Calu3 (cell line): ENCODE data around the gene DENND5A. TPM values are rescaled to one million over a fixed set of nuclear protein-coding genes. Genes with fewer than 3 reads are reported as not detected.

Experiments used
- BruUV-seq: library from RNA; stranded (reverse); fragments of 400-500 nt; replicated peaks from 2 replicates; lab custom pipeline; 2021; lab: Mats Ljungman, UMichigan
- CTCF ChIA-PET: fragments of 300-600 bp; sonication (Branson Sonifier 250); formaldehyde crosslinking; loops from one replicate; lab custom pipeline; 2022; ENCODE audit warnings: antibody characterized with exemption; lab: Charles Lee
- DNase-seq: peaks from one replicate; pipeline ENCODE4 v3.0.0; 2022
- H3K27ac Mint-ChIP-seq: one replicate; pipeline ENCODE4 v1.8.0; 2022; ENCODE audit warnings: mixed read lengths; ENCODE audit not compliant: unreplicated experiment
- H3K27me3 Mint-ChIP-seq: one replicate; pipeline ENCODE4 v1.8.0; 2022; ENCODE audit warnings: mixed read lengths; ENCODE audit not compliant: unreplicated experiment
- H3K36me3 Mint-ChIP-seq: one replicate; pipeline ENCODE4 v1.8.0; 2022; ENCODE audit warnings: mild to moderate bottlenecking, moderate library complexity, mixed read lengths; ENCODE audit not compliant: insufficient read depth, unreplicated experiment
- H3K4me1 Mint-ChIP-seq: one replicate; pipeline ENCODE4 v1.8.0; 2022; ENCODE audit warnings: mild to moderate bottlenecking, low read depth, mixed read lengths; ENCODE audit not compliant: unreplicated experiment
- H3K4me3 Mint-ChIP-seq: one replicate; pipeline ENCODE4 v1.8.0; 2022; ENCODE audit warnings: mild to moderate bottlenecking, low read depth, moderate library complexity, mixed read lengths; ENCODE audit not compliant: unreplicated experiment
- H3K9me3 Mint-ChIP-seq: one replicate; pipeline ENCODE4 v1.8.0; 2022; ENCODE audit warnings: low read depth, mixed read lengths; ENCODE audit not compliant: unreplicated experiment
- CTCF ChIP-seq: fragments of 200-600 bp; IDR thresholded peaks from one replicate; pipeline ENCODE4 v1.8.0; 2022; ENCODE audit warnings: antibody characterized with exemption; ENCODE audit not compliant: unreplicated experiment
- intact Hi-C: fragments of 100-400 bp; cut with micrococcal nuclease; formaldehyde crosslinking; loops from one replicate; pipeline ENCODE4 v1.10.0; 2022; ENCODE audit not compliant: unreplicated experiment
- total RNA-seq: library from RNA; stranded (reverse); gene quantifications from 2 replicates; pipeline ENCODE4 v1.2.3, GENCODE V29; 2022

The DENND5A gene
- total RNA-seq, 1 experiment from 2014 or later = 40.0 TPM

- peak; percentile 24 for DNase-seq
- no peak overlapping the region for H3K27ac Mint-ChIP-seq
- intact Hi-C loops = no loop called here
- no peaks in the 10 kb centered on the region for H3K9me3 Mint-ChIP-seq
- no peaks in the 10 kb centered on the region for H3K4me1 Mint-ChIP-seq
- peaks cover 27% of the 10 kb centered on the region for H3K36me3 Mint-ChIP-seq
- no peak for TF ChIP-seq CTCF
- no TSS peak for BruUV-seq
- CTCF ChIA-PET = no interaction called here
- no peak overlapping the region for H3K4me3 Mint-ChIP-seq
- H3K27me3 Mint-ChIP-seq = no peaks in the 10 kb centered on the region
Measured at GRCh38 chr11:9276571-9276970, 11.4 kb upstream of the DENND5A start.

- H3K36me3 Mint-ChIP-seq = peaks cover 12% of the 10 kb centered on the region
Measured at GRCh38 chr11:9274499-9275258, 9.5 kb upstream of the DENND5A start.

GRCh38 chr11:9273376-9274336 is 8.5 kb upstream of the DENND5A start:
- Mint-ChIP-seq H3K4me3 (no peak overlapping the region), H3K27ac (peak overlapping the region; percentile 39), H3K27me3 (no peaks in the 10 kb centered on the region), H3K4me1 (no peaks in the 10 kb centered on the region), H3K9me3 (no peaks in the 10 kb centered on the region), H3K36me3 (peaks cover 5% of the 10 kb centered on the region)
- TF ChIP-seq CTCF = no peak
- CTCF ChIA-PET = interaction anchor here (1.1 kb wide), 1 partner anchor 41 kb away, joined by 3 read pairs; the partner anchor contains the start of gene TMEM41B
- DNase-seq = no peak
- no TSS peak for BruUV-seq
- intact Hi-C loops = no loop called here

More at GRCh38 chr11:9274499-9275258, 9.5 kb upstream of the DENND5A start:
- H3K9me3 Mint-ChIP-seq = no peaks in the 10 kb centered on the region
- TF ChIP-seq CTCF = no peak
- CTCF ChIA-PET = no interaction called here
- BruUV-seq = no TSS peak
- no peak for DNase-seq
- H3K27me3 Mint-ChIP-seq = no peaks in the 10 kb centered on the region
- no peak overlapping the region for H3K27ac Mint-ChIP-seq
- no peak overlapping the region for H3K4me3 Mint-ChIP-seq
- intact Hi-C loops = no loop called here
- no peaks in the 10 kb centered on the region for H3K4me1 Mint-ChIP-seq

GRCh38 chr11:9269492-9270013 is 4.4 kb upstream of the DENND5A start:
- CTCF ChIA-PET = no interaction called here
- no peaks in the 10 kb centered on the region for H3K9me3 Mint-ChIP-seq
- peaks cover 21% of the 10 kb centered on the region for H3K36me3 Mint-ChIP-seq
- H3K4me1 Mint-ChIP-seq = no peaks in the 10 kb centered on the region
- intact Hi-C loops = no loop called here
- H3K27ac Mint-ChIP-seq = no peak overlapping the region
- DNase-seq = no peak
- H3K27me3 Mint-ChIP-seq = no peaks in the 10 kb centered on the region
- no peak overlapping the region for H3K4me3 Mint-ChIP-seq
- no peak for TF ChIP-seq CTCF
- no TSS peak for BruUV-seq
